GM12874 (cell line): ENCODE data around the gene FAAP20.

Source experiments
- TF ChIP-seq, protein P1 (sequence below): IDR thresholded peaks from 2 replicates; pipeline ENCODE4 v1.5.1; 2011; ENCODE audit warnings: low read depth, mild to moderate bottlenecking, control low read depth, low read length, moderate library complexity; ENCODE audit not compliant: insufficient read depth

Gene FAAP20

DNA sequence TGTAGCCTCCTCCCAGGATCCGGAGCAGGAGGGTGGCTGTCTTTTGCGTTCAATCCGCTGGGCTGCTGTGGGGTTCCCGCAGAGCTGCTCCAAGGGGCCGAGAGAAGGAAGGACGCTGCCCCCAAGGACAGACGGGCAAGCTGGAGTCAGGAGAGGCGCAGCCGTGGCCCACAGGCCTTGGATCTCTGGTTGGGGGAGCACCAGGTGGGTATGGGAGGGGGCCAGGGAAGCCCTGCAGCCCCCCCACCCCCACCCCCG is 17.6 kb upstream of the FAAP20 start:
- TF ChIP-seq, protein P1, sequence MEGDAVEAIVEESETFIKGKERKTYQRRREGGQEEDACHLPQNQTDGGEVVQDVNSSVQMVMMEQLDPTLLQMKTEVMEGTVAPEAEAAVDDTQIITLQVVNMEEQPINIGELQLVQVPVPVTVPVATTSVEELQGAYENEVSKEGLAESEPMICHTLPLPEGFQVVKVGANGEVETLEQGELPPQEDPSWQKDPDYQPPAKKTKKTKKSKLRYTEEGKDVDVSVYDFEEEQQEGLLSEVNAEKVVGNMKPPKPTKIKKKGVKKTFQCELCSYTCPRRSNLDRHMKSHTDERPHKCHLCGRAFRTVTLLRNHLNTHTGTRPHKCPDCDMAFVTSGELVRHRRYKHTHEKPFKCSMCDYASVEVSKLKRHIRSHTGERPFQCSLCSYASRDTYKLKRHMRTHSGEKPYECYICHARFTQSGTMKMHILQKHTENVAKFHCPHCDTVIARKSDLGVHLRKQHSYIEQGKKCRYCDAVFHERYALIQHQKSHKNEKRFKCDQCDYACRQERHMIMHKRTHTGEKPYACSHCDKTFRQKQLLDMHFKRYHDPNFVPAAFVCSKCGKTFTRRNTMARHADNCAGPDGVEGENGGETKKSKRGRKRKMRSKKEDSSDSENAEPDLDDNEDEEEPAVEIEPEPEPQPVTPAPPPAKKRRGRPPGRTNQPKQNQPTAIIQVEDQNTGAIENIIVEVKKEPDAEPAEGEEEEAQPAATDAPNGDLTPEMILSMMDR, result no peak

DNA sequence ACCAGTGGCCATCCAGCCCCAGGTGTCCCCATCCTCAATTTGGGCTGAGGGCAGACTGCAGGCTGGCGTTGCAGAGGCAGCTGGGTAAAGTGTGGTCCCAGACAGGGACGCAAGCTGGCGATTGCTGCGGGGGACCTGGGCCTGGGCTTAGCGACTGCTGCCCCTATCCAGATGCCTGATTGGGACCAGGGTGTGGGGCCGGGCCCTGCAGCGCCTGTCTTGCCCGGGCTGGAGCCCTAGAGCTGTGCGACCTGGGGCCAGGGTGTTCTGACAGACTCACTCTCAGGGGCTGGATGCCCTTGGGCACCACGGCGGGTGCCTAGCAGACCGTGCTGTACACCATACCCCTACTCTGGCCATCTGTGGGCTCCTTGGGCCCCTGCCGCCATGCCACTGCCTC is 16.2 kb upstream of the FAAP20 start:
- TF ChIP-seq, protein P1, result no peak

DNA sequence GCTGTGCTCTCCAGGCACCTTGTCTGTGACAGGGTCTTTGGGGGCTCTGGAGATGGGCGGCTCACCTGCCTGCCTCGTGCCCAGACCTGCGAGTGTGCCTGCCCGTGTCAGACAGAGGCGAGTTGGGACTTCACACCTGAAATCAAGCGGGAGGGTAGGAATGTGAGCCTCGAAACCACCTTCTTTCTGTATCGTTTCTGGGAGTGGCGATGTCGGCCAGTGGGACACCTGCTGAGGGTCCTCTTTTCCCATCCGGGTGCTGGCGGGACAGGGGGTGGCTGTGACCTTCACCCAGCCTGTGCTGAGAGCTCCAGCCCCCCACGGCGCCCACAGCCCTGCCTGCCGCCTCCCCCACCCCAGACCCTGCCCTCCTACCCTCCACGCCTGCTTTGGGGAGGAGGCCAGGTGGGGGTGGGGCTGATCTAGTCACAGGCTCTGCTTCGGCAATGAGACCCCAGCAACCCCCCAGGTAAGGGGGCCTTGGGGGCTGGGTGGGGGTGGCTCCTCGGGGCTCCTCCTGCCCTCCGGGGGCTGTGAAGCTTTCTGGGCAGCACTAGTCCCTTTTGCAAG is 15.6 kb upstream of the FAAP20 start:
- TF ChIP-seq, protein P1, result no peak

DNA sequence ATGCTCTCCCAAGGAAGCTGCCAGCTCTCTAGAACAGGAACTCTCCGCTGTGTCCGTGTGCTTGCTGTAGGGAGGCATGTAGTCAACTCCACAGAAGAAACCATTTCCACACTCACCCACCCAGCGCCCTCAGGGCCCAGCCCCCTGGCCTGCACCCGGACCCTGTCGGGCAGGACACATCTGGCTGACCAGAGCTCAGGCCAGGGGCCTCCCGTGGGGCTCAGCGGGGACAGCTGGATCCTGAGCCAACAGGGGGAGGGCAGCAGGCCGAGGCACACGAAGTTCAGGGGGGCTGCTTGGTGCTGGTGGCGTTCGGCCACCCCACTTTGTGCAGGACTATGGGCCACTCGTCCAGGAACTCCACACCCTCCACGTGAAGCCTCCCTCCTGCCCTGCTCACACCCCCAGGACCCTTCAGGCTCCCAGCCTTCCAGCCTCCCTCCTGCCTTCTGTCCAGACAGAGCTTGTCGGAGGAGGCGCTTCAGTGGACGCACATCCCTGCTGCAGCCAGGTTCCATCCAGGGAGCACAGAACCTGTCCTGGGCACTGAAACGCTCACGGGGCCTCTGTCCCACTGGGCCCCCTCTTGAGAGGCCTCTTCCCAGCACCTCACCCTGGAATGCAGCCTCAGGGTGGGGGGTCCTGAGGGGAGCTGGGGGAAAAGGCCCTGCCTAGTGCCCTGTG is 15.0 kb upstream of the FAAP20 start:
- TF ChIP-seq, protein P1, result no peak

DNA sequence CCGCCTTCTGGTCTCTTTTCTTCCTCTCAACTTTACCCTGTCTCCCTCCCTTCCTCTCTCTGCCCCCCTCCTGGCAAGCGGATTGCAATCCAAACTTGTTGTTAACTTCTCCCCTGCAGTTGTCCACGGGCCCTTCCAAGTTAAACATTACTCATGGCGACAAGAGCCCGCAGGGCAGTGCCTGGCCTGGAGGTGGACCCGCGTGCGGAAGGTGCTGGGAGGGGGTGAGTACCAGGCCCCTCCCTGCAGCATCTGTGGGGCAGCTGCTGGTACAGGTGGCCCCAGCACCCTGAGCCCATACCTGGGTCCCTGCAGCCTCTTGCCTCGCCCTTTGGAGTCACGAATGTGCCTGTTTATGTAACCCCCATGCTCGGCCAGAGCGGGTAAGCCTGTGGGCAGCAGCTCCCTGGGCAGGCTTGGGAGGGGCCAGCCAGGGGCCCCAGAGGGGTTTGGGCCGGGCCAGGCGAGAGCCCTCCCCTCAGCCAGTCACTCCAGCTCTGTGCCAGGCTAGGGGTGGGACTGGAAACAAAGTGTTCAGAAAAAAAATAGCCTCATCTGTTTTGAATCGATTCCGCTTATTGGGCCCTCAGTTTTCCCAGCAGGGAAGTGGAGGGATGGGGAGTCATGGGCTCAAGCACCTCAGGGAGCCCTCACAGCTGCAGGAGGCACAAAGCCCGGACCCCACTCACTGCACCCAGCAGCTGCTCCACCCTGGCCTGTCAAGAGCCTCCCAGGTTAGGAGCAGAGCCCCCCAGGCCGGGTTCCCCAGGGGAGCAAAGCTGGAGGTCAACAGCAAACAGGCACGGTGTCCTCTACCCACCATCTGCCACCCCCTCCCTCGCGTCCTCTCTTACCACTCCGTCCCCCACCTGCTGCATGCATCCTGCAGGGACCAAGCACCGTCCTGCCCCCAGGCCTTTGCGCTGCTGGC is 14.0 kb upstream of the FAAP20 start:
- TF ChIP-seq, protein P1, result no peak

DNA sequence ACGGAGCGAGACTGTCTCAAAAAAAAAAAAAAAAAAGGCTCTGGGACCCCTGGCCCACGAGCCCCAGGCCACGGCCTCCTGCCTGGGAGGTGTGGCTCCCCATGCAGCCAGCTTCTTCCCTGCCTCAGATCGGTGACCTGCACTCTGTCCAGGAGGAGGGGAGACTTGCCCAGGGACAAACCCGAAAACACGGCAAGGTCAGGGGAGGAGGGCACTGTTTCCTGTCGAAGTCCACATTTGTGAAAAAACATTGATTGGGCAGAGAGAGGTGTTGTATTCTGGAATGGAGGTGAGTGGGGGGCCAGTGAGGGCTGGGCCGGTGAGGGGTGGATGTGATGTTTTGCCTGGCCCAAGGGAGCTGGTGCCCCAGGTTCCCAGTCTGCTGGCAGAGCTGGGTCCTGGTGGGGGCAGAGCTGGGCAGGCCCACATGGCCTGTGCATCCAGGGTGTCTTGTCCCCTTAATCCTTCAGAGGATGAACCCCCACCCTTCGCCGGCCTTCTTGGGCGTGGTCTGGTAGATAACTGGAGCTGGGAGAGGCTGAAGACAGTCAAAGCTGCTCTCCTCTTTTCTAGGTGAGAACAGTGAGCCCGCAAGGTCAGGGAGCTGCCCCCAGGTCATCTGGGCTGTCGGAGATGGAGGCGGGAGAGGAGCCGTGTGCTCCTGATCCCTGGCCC is 12.4 kb upstream of the FAAP20 start:
- TF ChIP-seq, protein P1, result no peak

DNA sequence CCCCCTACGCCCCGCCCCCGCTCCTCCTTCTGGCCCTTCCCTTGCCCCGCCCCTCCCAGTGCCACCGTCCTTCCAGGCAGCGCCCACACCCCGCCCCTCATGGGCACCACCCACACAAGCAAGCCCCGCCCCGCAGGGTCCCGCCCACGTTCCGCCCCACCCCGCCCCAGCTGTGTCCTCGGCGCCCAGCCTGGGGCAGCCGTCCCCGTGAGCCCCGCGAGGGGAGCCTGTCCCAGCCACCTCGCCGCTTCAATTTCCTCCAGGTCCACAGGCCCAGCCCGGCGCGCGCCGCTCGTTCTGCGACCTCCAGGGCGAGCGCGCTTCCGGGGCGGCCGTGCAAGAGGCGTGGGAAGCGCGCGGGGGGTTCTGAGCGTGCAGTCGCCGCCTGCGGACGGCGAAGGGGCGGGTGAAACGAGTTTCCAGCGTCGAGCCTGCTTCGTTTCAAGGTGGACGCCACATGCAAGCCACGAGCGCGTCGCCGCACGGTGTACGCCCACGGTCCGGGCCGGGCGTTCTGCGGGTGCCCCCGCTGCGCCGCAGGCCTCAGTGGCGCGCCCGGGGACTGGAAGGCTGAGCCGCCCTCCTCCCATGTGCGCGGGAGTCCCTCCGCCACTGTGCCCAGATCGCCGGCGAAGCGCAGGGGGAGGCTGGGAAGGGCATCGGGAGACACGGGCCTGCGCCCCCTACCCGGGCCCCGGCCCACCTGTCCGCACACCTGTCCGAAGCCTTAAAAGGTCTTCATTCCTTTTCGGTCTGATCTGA is 10.8 kb upstream of the FAAP20 start:
- TF ChIP-seq, protein P1, result no peak
